Transverse colon (tissue), 4 donors: ENCODE data around the gene RITA1. TPM values are rescaled to one million over a fixed set of nuclear protein-coding genes. Genes with fewer than 3 reads are reported as not detected.

ENCODE experiments used
- DNase-seq: peaks from one replicate; pipeline ENCODE4 v3.0.0-alpha.2; 2019
- H3K27ac ChIP-seq, 4 donors: fragments of 200-600 bp; sonication (generic); 2 replicates each; pipeline ENCODE4 v1.5.1; 2016 to 2018; ENCODE audit warnings: inconsistent platforms in 4 of 4
- H3K27me3 ChIP-seq: fragments of 200-600 bp; sonication (generic); 2 replicates; pipeline ENCODE4 v1.5.1; 2017; ENCODE audit warnings: inconsistent platforms
- H3K36me3 ChIP-seq, 4 donors: fragments of 200-600 bp; sonication (generic); 2 replicates each; pipeline ENCODE4 v1.5.1; 2017 to 2019; ENCODE audit warnings: inconsistent platforms in 4 of 4
- H3K4me1 ChIP-seq, 4 donors: fragments of 200-600 bp; sonication (generic); 2 replicates each; pipeline ENCODE4 v1.5.1; 2017 to 2020; ENCODE audit warnings: inconsistent platforms in 4 of 4
- H3K4me3 ChIP-seq, 4 donors: fragments of 200-600 bp; sonication (generic); 1 replicate in 1 of 4; 2 replicates in 3 of 4; pipeline versions ENCODE4 v1.5.1 to v1.6.1; 2017 to 2019; ENCODE audit warnings: inconsistent platforms in 4 of 4
- H3K9me3 ChIP-seq, 2 donors: fragments of 200-600 bp; sonication (generic); 2 replicates each; pipeline ENCODE4 v1.5.1; 2017 to 2019; ENCODE audit warnings: inconsistent platforms in 2 of 2
- EP300 ChIP-seq: sonication (generic); formaldehyde crosslinking; IDR thresholded peaks from one replicate; pipeline ENCODE4 v1.6.1; 2017; ENCODE audit warnings: antibody characterized with exemption, low read depth
- POLR2A ChIP-seq: fragments of 450-650 bp; IDR thresholded peaks from one replicate; pipeline ENCODE4 v1.6.1; 2016; ENCODE audit warnings: antibody characterized with exemption, mild to moderate bottlenecking, moderate library complexity
- POLR2AphosphoS5 ChIP-seq, 3 donors: sonication (generic); formaldehyde crosslinking; IDR thresholded peaks; one replicate each; pipeline ENCODE4 v1.6.1; 2016; ENCODE audit warnings: antibody characterized with exemption in 3 of 3
- WGBS, 2 donors: methylation state at CpG; one replicate each; pipeline ENCODE4 v1.1.5; 2018; ENCODE audit warnings: low coverage in 1 of 2; 5-methylcytosine and 5-hydroxymethylcytosine counted together
- in situ Hi-C, 4 donors: fragments of 200-750 bp; cut with MboI; loops; one replicate each; pipeline versions ENCODE4 v1.15.0 to v1.15.1; 2017; ENCODE audit warnings: low sequenced_read_pairs in 3 of 4, low pct_ligation_motif_present in 1 of 4, low pct_unique_long_range_greater_than_20kb in 1 of 4
- intact Hi-C: fragments of 100-400 bp; cut with DNase I; formaldehyde crosslinking; loops from one replicate; pipeline ENCODE4 v1.15.1; 2023; ENCODE audit warnings: low total_unique reads
- total RNA-seq, 4 donors: library from RNA; depleted of rRNA; stranded (reverse); fragments of >200 nt; gene quantifications; one replicate each; pipeline ENCODE4 v1.1.0, GENCODE V29; 2016
- TF ChIP-seq, protein P1 (sequence below), 5 experiments: fragments of 200-600 bp in 3 of 5; fragments of 450-650 bp in 2 of 5; sonication (generic) in 3 of 5; IDR thresholded peaks; 1 replicate in 2 of 5; 2 replicates in 3 of 5; pipeline ENCODE4 v1.5.1; 2016 to 2017; ENCODE audit warnings: antibody characterized with exemption in 5 of 5, inconsistent platforms in 3 of 5, mild to moderate bottlenecking in 2 of 5, moderate library complexity in 1 of 5

RITA1 gene
- total RNA-seq, 4 donors from 2014 or later, result 17.5 to 41.5 (median 23.8) TPM

DNA sequence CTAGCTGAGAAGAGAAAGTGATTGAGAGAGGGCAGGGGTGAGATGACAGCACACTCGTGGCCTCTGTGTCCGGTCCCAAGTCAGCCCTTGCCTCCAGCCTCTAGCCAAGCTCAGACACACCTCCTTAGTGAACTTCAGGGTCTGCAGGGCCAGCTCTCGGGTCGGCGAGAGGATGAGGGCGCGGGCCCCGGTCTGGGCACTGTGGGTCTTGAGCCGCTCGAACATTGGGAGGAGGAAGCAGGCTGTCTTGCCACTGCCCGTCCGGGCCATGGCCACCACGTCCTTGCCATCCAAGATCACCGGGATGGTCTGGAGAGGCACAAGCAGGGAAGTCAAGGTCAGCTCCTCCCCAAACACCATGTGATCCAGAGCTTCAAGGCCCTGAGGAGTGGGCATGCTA lies 6.5 kb upstream of the RITA1 start:
- Histone ChIP-seq H3K27me3 (no peaks in the 10 kb centered on the region), H3K9me3 (no peaks in the 10 kb centered on the region), H3K4me3 (no peak overlapping the region), H3K4me1 (peaks cover 0 to 10% (median 6%) of the 10 kb centered on the region in 4 donors), H3K27ac (no peak overlapping the region), H3K36me3 (peaks cover 0 to 52% (median 23%) of the 10 kb centered on the region in 4 donors)
- WGBS, 2 donors, result 98% methylated on average over 13 of the region's 14 CpGs; no CpG with 5 or more reads in 1 of the 2 donors
- TF ChIP-seq EP300 (no peak), POLR2A (no peak), POLR2AphosphoS5 (IDR thresholded peaks at IDR 0.05) (no peak)
- TF ChIP-seq, protein P1, sequence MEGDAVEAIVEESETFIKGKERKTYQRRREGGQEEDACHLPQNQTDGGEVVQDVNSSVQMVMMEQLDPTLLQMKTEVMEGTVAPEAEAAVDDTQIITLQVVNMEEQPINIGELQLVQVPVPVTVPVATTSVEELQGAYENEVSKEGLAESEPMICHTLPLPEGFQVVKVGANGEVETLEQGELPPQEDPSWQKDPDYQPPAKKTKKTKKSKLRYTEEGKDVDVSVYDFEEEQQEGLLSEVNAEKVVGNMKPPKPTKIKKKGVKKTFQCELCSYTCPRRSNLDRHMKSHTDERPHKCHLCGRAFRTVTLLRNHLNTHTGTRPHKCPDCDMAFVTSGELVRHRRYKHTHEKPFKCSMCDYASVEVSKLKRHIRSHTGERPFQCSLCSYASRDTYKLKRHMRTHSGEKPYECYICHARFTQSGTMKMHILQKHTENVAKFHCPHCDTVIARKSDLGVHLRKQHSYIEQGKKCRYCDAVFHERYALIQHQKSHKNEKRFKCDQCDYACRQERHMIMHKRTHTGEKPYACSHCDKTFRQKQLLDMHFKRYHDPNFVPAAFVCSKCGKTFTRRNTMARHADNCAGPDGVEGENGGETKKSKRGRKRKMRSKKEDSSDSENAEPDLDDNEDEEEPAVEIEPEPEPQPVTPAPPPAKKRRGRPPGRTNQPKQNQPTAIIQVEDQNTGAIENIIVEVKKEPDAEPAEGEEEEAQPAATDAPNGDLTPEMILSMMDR (IDR thresholded peaks at IDR 0.05), result no peak
- DNase-seq, result no peak
- intact Hi-C loops (no loop called here), in situ Hi-C loops (loop anchor here in 2 of 4 donors (5.0 to 25.0 kb wide), 2 partner anchors 132 to 158 kb away; partner anchors contain the start of gene SLC8B1 (in 1 of the 2))

DNA sequence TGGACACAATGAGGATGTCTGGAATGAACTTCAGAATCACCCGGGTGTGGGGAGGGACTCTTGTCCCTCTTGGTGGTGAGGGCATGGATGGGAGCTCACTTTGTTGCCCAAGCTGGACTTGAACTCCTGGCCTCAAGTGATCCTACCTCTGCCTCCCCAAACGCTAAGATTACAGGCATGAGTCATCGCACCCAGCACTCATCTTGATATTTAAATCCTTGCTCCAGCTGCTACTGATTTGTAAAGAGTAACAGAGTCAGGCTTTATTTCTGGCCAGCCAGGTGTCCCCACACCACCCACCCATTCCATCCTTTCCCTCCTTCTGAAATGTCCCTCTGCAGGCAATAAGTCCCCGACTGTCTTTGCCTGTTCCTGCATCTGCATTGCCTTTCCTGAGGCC lies 5.2 kb upstream of the RITA1 start:
- DNase-seq, result no peak
- Histone ChIP-seq H3K9me3 (no peaks in the 10 kb centered on the region), H3K27me3 (no peaks in the 10 kb centered on the region), H3K4me1 (peaks cover 0 to 15% (median 10%) of the 10 kb centered on the region in 4 donors), H3K27ac (no peak overlapping the region), H3K4me3 (no peak overlapping the region), H3K36me3 (peaks cover 0 to 48% (median 23%) of the 10 kb centered on the region in 4 donors)
- intact Hi-C loops, result no loop called here
- in situ Hi-C loops, result loop anchor here in 1 of 4 donors (25.0 kb wide), 1 partner anchor 157 kb away; the partner anchor contains the start of gene SLC8B1
- TF ChIP-seq POLR2A (no peak), POLR2AphosphoS5 (IDR thresholded peaks at IDR 0.05) (no peak), EP300 (no peak)
- TF ChIP-seq, protein P1 (IDR thresholded peaks at IDR 0.05), result no peak
- WGBS, 2 donors, result 75 to 80% methylated on average over 1 to 4 of the region's 4 CpGs

DNA sequence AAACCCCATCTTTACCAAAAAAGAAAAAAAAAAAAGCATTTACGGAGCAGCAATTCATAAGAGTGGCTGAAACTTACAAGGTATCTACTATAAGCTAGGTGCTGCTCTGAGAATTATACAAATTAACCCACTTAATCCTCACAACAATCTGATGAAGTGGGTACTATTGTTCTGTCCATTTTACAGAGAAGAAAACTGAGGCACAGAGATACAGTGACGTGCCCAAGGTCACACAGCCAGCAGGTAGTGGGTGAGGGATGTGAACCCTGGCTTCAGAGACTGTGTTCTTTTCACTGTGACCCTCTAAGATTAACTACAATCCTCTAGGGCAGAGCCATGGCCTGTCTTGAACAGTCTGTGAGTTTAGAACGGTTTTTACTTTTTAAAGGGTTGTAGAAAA lies 3.5 kb upstream of the RITA1 start:
- H3K4me1 ChIP-seq, result peaks cover 6 to 24% (median 21%) of the 10 kb centered on the region in 4 donors
- no peaks in the 10 kb centered on the region for H3K27me3 ChIP-seq
- TF ChIP-seq EP300 (no peak), POLR2AphosphoS5 (IDR thresholded peaks at IDR 0.05) (no peak), POLR2A (no peak)
- TF ChIP-seq, protein P1 (IDR thresholded peaks at IDR 0.05), result no peak
- intact Hi-C loops, result no loop called here
- WGBS, 2 donors, result 87 to 90% methylated on average over 3 of the region's 3 CpGs
- no peak overlapping the region for H3K4me3 ChIP-seq
- in situ Hi-C loops, result loop anchor here in 1 of 4 donors (25.0 kb wide), 1 partner anchor 155 kb away; the partner anchor contains the start of gene SLC8B1
- no peaks in the 10 kb centered on the region for H3K9me3 ChIP-seq
- H3K27ac ChIP-seq, result no peak overlapping the region
- DNase-seq, result no peak
- H3K36me3 ChIP-seq, result peaks cover 0 to 36% (median 18%) of the 10 kb centered on the region in 4 donors

DNA sequence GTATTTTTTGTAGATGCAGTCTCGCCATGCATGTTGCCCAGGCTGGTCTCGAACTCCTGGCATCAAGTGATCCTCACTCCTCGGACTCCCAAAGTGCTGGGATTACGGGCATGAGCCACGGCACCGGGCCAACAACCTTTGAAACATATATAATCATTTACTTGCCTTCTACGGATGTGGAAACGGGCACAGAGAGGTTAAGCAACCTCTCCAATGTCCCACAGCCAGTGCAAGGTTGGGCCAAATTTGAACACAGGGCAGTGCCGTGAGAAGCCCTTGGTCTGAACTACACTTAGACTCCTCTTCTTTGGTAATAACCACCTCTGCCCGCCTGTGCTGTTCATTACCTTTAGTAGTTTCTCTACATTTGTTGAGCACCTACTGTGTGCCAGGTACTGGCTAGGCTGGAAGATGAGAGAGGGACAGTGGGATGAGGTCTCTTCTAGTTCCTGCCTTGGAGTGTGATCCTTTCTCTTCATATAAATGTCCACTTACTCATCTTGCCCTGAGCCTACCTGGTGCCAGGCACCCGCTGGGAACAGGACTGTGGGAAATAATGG lies 2.4 kb upstream of the RITA1 start:
- Histone ChIP-seq H3K4me3 (no peak overlapping the region), H3K27me3 (no peaks in the 10 kb centered on the region), H3K4me1 (peaks cover 8 to 28% (median 26%) of the 10 kb centered on the region in 4 donors), H3K36me3 (peaks cover 0 to 25% (median 12%) of the 10 kb centered on the region in 4 donors), H3K9me3 (no peaks in the 10 kb centered on the region), H3K27ac (no peak overlapping the region)
- WGBS, 2 donors, result 80 to 92% methylated on average over 1 to 11 of the region's 11 CpGs
- no peak for DNase-seq
- intact Hi-C loops (no loop called here), in situ Hi-C loops (loop anchor here in 1 of 4 donors (25.0 kb wide), 1 partner anchor 154 kb away; the partner anchor contains the start of gene SLC8B1)
- TF ChIP-seq EP300 (no peak), POLR2A (no peak), POLR2AphosphoS5 (IDR thresholded peaks at IDR 0.05) (no peak)
- TF ChIP-seq, protein P1 (IDR thresholded peaks at IDR 0.05), result no peak
